ENCODE results near the gene MINAR1.

The MINAR1 gene

GRCh38 chr15:79472446-79472845 is 40.3 kb downstream of the MINAR1 start:
- H3K4me2 ChIP-seq (ENCODE audit: insufficient read depth, low read length, poor library complexity, severe bottlenecking): no peak overlapping the region
- no peak overlapping the region for H3K9ac ChIP-seq (ENCODE audit: low read depth, low read length, poor library complexity)
- H2BK15ac ChIP-seq (ENCODE audit: low read length): no peak overlapping the region
- no peak overlapping the region for H2AK5ac ChIP-seq (ENCODE audit: low read depth, low read length)
- H3K18ac ChIP-seq (ENCODE audit: low read length): no peak overlapping the region
- H3K79me1 ChIP-seq (ENCODE audit: low read depth, low read length): no peaks in the 10 kb centered on the region
- H4K8ac ChIP-seq (ENCODE audit: low read depth, low read length): no peak overlapping the region
- no peak overlapping the region for H2BK120ac ChIP-seq (ENCODE audit: low read depth, low read length)
- no peak overlapping the region for H4K91ac ChIP-seq (ENCODE audit: low read depth, low read length, poor library complexity)
- no peak overlapping the region for H3K23ac ChIP-seq (ENCODE audit: low read depth, low read length, poor library complexity)
- no peak overlapping the region for H3K27ac ChIP-seq (replicated peaks; ENCODE audit: low read length)
- H3K4ac ChIP-seq (ENCODE audit: low read length): no peak overlapping the region
- H3K4me1 ChIP-seq (ENCODE audit: control insufficient read depth in 2 of 2, insufficient read depth in 1 of 2, low read depth in 1 of 2, low read length in 2 of 2): no peaks in the 10 kb centered on the region
- H3K4me3 ChIP-seq (ENCODE audit: low read length in 2 of 2): no peak overlapping the region
- no peaks in the 10 kb centered on the region for H3K27me3 ChIP-seq (ENCODE audit: control insufficient read depth in 3 of 3, insufficient read depth in 3 of 3, low read depth in 1 of 3, low read length in 3 of 3)
- no peak overlapping the region for H2BK5ac ChIP-seq (ENCODE audit: low read length)
- no CpG with 5 or more reads among the region's 3 CpGs for WGBS, 2 donors (ENCODE audit: extremely low coverage in 2 of 2, insufficient read length in 2 of 2, insufficient replicate concordance in 1 of 2)
- H3K36me3 ChIP-seq (replicated peaks in 1 of 2; ENCODE audit: control insufficient read depth in 2 of 2, insufficient read depth in 2 of 2, low read length in 2 of 2): no peaks in the 10 kb centered on the region
- no peak overlapping the region for H3K14ac ChIP-seq (ENCODE audit: low read length)
- DNase-seq (ENCODE audit: low spot score): no peak
- H3K9me3 ChIP-seq (replicated peaks in 1 of 2; ENCODE audit: control insufficient read depth in 2 of 2, insufficient read depth in 1 of 2, low read depth in 1 of 2, low read length in 2 of 2): no peaks in the 10 kb centered on the region
- H2AFZ ChIP-seq (ENCODE audit: low read length): no peak overlapping the region
- H2BK12ac ChIP-seq (ENCODE audit: low read length): no peak overlapping the region

- Histone ChIP-seq H3K79me1 (ENCODE audit: low read depth, low read length) (no peaks in the 10 kb centered on the region), H2BK15ac (ENCODE audit: low read length) (no peak overlapping the region), H3K4me3 (ENCODE audit: low read length in 2 of 2) (no peak overlapping the region), H2AK5ac (ENCODE audit: low read depth, low read length) (no peak overlapping the region), H2AFZ (ENCODE audit: low read length) (no peak overlapping the region), H2BK120ac (ENCODE audit: low read depth, low read length) (no peak overlapping the region), H4K91ac (ENCODE audit: low read depth, low read length, poor library complexity) (no peak overlapping the region), H3K27ac (replicated peaks; ENCODE audit: low read length) (no peak overlapping the region), H3K18ac (ENCODE audit: low read length) (no peak overlapping the region), H3K9ac (ENCODE audit: low read depth, low read length, poor library complexity) (no peak overlapping the region), H3K4me1 (ENCODE audit: control insufficient read depth in 2 of 2, insufficient read depth in 1 of 2, low read depth in 1 of 2, low read length in 2 of 2) (no peaks in the 10 kb centered on the region), H2BK12ac (ENCODE audit: low read length) (no peak overlapping the region), H3K27me3 (ENCODE audit: control insufficient read depth in 3 of 3, insufficient read depth in 3 of 3, low read depth in 1 of 3, low read length in 3 of 3) (no peaks in the 10 kb centered on the region), H3K4me2 (ENCODE audit: insufficient read depth, low read length, poor library complexity, severe bottlenecking) (no peak overlapping the region), H2BK5ac (ENCODE audit: low read length) (no peak overlapping the region), H3K4ac (ENCODE audit: low read length) (no peak overlapping the region), H4K8ac (ENCODE audit: low read depth, low read length) (no peak overlapping the region), H3K36me3 (replicated peaks in 1 of 2; ENCODE audit: control insufficient read depth in 2 of 2, insufficient read depth in 2 of 2, low read length in 2 of 2) (no peaks in the 10 kb centered on the region), H3K14ac (ENCODE audit: low read length) (no peak overlapping the region), H3K9me3 (replicated peaks in 1 of 2; ENCODE audit: control insufficient read depth in 2 of 2, insufficient read depth in 1 of 2, low read depth in 1 of 2, low read length in 2 of 2) (no peaks in the 10 kb centered on the region), H3K23ac (ENCODE audit: low read depth, low read length, poor library complexity) (no peak overlapping the region)
- DNase-seq (ENCODE audit: low spot score): no peak
- WGBS, 2 donors (ENCODE audit: extremely low coverage in 2 of 2, insufficient read length in 2 of 2, insufficient replicate concordance in 1 of 2): no CpG with 5 or more reads among the region's 1 CpG
These were observed 42.1 kb downstream of the MINAR1 start for GRCh38 chr15:79474252-79474651.

GRCh38 chr15:79475306-79475705 is 43.2 kb downstream of the MINAR1 start:
- Histone ChIP-seq H2AK5ac (ENCODE audit: low read depth, low read length) (no peak overlapping the region), H3K36me3 (replicated peaks in 1 of 2; ENCODE audit: control insufficient read depth in 2 of 2, insufficient read depth in 2 of 2, low read length in 2 of 2) (no peaks in the 10 kb centered on the region), H3K9me3 (replicated peaks in 1 of 2; ENCODE audit: control insufficient read depth in 2 of 2, insufficient read depth in 1 of 2, low read depth in 1 of 2, low read length in 2 of 2) (no peaks in the 10 kb centered on the region), H3K4me3 (ENCODE audit: low read length in 2 of 2) (no peak overlapping the region), H4K91ac (ENCODE audit: low read depth, low read length, poor library complexity) (no peak overlapping the region), H2AFZ (ENCODE audit: low read length) (no peak overlapping the region), H2BK120ac (ENCODE audit: low read depth, low read length) (no peak overlapping the region), H2BK5ac (ENCODE audit: low read length) (no peak overlapping the region), H3K27me3 (ENCODE audit: control insufficient read depth in 3 of 3, insufficient read depth in 3 of 3, low read depth in 1 of 3, low read length in 3 of 3) (no peaks in the 10 kb centered on the region), H3K9ac (ENCODE audit: low read depth, low read length, poor library complexity) (no peak overlapping the region), H3K23ac (ENCODE audit: low read depth, low read length, poor library complexity) (no peak overlapping the region), H3K4me1 (ENCODE audit: control insufficient read depth in 2 of 2, insufficient read depth in 1 of 2, low read depth in 1 of 2, low read length in 2 of 2) (no peaks in the 10 kb centered on the region), H3K4me2 (ENCODE audit: insufficient read depth, low read length, poor library complexity, severe bottlenecking) (no peak overlapping the region), H2BK12ac (ENCODE audit: low read length) (no peak overlapping the region), H3K18ac (ENCODE audit: low read length) (no peak overlapping the region), H3K27ac (replicated peaks; ENCODE audit: low read length) (no peak overlapping the region), H3K79me1 (ENCODE audit: low read depth, low read length) (no peaks in the 10 kb centered on the region), H3K4ac (ENCODE audit: low read length) (no peak overlapping the region), H3K14ac (ENCODE audit: low read length) (no peak overlapping the region), H2BK15ac (ENCODE audit: low read length) (no peak overlapping the region), H4K8ac (ENCODE audit: low read depth, low read length) (no peak overlapping the region)
- no CpG with 5 or more reads among the region's 3 CpGs for WGBS, 2 donors (ENCODE audit: extremely low coverage in 2 of 2, insufficient read length in 2 of 2, insufficient replicate concordance in 1 of 2)
- no peak for DNase-seq (ENCODE audit: low spot score)

GRCh38 chr15:79478108-79478507 is 46.0 kb downstream of the MINAR1 start:
- H3K4me3 ChIP-seq (ENCODE audit: low read length in 2 of 2): no peak overlapping the region
- no CpG with 5 or more reads among the region's 7 CpGs for WGBS, 2 donors (ENCODE audit: extremely low coverage in 2 of 2, insufficient read length in 2 of 2, insufficient replicate concordance in 1 of 2)
- H3K4me1 ChIP-seq (ENCODE audit: control insufficient read depth in 2 of 2, insufficient read depth in 1 of 2, low read depth in 1 of 2, low read length in 2 of 2): no peaks in the 10 kb centered on the region
- H3K27me3 ChIP-seq (ENCODE audit: control insufficient read depth in 3 of 3, insufficient read depth in 3 of 3, low read depth in 1 of 3, low read length in 3 of 3): no peaks in the 10 kb centered on the region
- DNase-seq (ENCODE audit: low spot score): no peak
- no peak overlapping the region for H3K4ac ChIP-seq (ENCODE audit: low read length)
- no peak overlapping the region for H3K14ac ChIP-seq (ENCODE audit: low read length)
- no peaks in the 10 kb centered on the region for H3K79me1 ChIP-seq (ENCODE audit: low read depth, low read length)
- H2BK12ac ChIP-seq (ENCODE audit: low read length): no peak overlapping the region
- H3K18ac ChIP-seq (ENCODE audit: low read length): no peak overlapping the region
- H2AFZ ChIP-seq (ENCODE audit: low read length): no peak overlapping the region
- no peak overlapping the region for H3K23ac ChIP-seq (ENCODE audit: low read depth, low read length, poor library complexity)
- no peak overlapping the region for H2BK15ac ChIP-seq (ENCODE audit: low read length)
- no peak overlapping the region for H4K91ac ChIP-seq (ENCODE audit: low read depth, low read length, poor library complexity)
- no peaks in the 10 kb centered on the region for H3K9me3 ChIP-seq (replicated peaks in 1 of 2; ENCODE audit: control insufficient read depth in 2 of 2, insufficient read depth in 1 of 2, low read depth in 1 of 2, low read length in 2 of 2)
- H2BK5ac ChIP-seq (ENCODE audit: low read length): no peak overlapping the region
- no peak overlapping the region for H2BK120ac ChIP-seq (ENCODE audit: low read depth, low read length)
- H2AK5ac ChIP-seq (ENCODE audit: low read depth, low read length): no peak overlapping the region
- no peak overlapping the region for H3K9ac ChIP-seq (ENCODE audit: low read depth, low read length, poor library complexity)
- no peak overlapping the region for H4K8ac ChIP-seq (ENCODE audit: low read depth, low read length)
- H3K4me2 ChIP-seq (ENCODE audit: insufficient read depth, low read length, poor library complexity, severe bottlenecking): no peak overlapping the region
- no peak overlapping the region for H3K27ac ChIP-seq (replicated peaks; ENCODE audit: low read length)
- H3K36me3 ChIP-seq (replicated peaks in 1 of 2; ENCODE audit: control insufficient read depth in 2 of 2, insufficient read depth in 2 of 2, low read length in 2 of 2): no peaks in the 10 kb centered on the region

Measured in neuronal stem cell (in vitro differentiated cells).